Mammary epithelial cell (primary cell): ENCODE measurements around the gene DRC1.

Experiments used
- CTCF ChIP-seq, 2 donors: IDR thresholded peaks in 1 of 2; conservative IDR thresholded peaks in 1 of 2; 2 replicates each; pipeline ENCODE4 v1.5.1; 2011 to 2012; ENCODE audit warnings: inconsistent platforms in 2 of 2, low read length in 2 of 2, mild to moderate bottlenecking in 2 of 2, control low read depth in 1 of 2, low read depth in 1 of 2; ENCODE audit not compliant: insufficient read depth in 1 of 2; ENCODE audit errors: extremely low read depth in 1 of 2
- EZH2 ChIP-seq: IDR thresholded peaks from 2 replicates; pipeline ENCODE4 v1.6.1; 2012; ENCODE audit warnings: low read length, inconsistent platforms, borderline replicate concordance

- TF ChIP-seq CTCF (conservative IDR thresholded peaks at IDR 0.05 in 1 of 2, IDR thresholded peaks at IDR 0.05 in 1 of 2; ENCODE audit: extremely low read depth in 1 of 2, insufficient read depth in 1 of 2, low read depth in 1 of 2, low read length in 2 of 2) (no peak), EZH2 (no peak)
Measured at GRCh38 chr2:26469955-26470354, 68.2 kb downstream of the DRC1 start.
